Caco-2 (cell line): ENCODE data around the gene TNPO3. TPM values are rescaled to one million over a fixed set of nuclear protein-coding genes. Genes with fewer than 3 reads are reported as not detected.
"Not testable (repeated sequence)": the region's sequence is repeated elsewhere in the genome, so short reads cannot be mapped to it uniquely, and the experiment has no call there.

Experiments used
- BruUV-seq: library from RNA; stranded (reverse); fragments of 400-500 nt; replicated peaks from 2 replicates; lab custom pipeline; 2021; lab: Mats Ljungman, UMichigan
- CTCF ChIA-PET: fragments of 300-600 bp; sonication (Branson Sonifier 250); formaldehyde crosslinking; loops from one replicate; lab custom pipeline; 2022; ENCODE audit warnings: antibody characterized with exemption; lab: Charles Lee
- POLR2A ChIA-PET: fragments of 300-600 bp; sonication (Branson Sonifier 250); formaldehyde crosslinking; loops from one replicate; lab custom pipeline; 2022; ENCODE audit warnings: antibody characterized with exemption; lab: Charles Lee
- DNase-seq, 2 experiments: peaks; one replicate each; pipeline versions ENCODE4 v3.0.0 to v3.0.0-alpha.2; 2020 to 2022
- H3K27me3 ChIP-seq: replicated peaks from 2 replicates; pipeline ENCODE4 v1.6.0; 2011; ENCODE audit warnings: low read length; ENCODE audit not compliant: control insufficient read depth, insufficient read depth
- H3K36me3 ChIP-seq: 2 replicates; pipeline ENCODE4 v1.5.1; 2011; ENCODE audit warnings: low read length; ENCODE audit not compliant: control insufficient read depth, insufficient read depth
- H3K4me1 ChIP-seq: fragments of 250-450 bp; sonication (Bioruptor Pico); 2 replicates; pipeline ENCODE4 v1.5.1; 2020; ENCODE audit warnings: mild to moderate bottlenecking
- H3K4me3 ChIP-seq: 2 replicates; pipeline ENCODE4 v1.5.1; 2011; ENCODE audit warnings: low read depth, mild to moderate bottlenecking, control low read depth, low read length
- H3K9me3 ChIP-seq: fragments of 250-450 bp; sonication (Bioruptor Pico); 2 replicates; pipeline ENCODE4 v1.5.1; 2020; ENCODE audit warnings: mild to moderate bottlenecking, moderate library complexity
- H3K27ac Mint-ChIP-seq: one replicate; pipeline ENCODE4 v1.8.0; 2022; ENCODE audit warnings: mixed read lengths; ENCODE audit not compliant: unreplicated experiment
- H3K27me3 Mint-ChIP-seq: one replicate; pipeline ENCODE4 v1.8.0; 2022; ENCODE audit warnings: mixed read lengths; ENCODE audit not compliant: insufficient read depth, unreplicated experiment
- H3K36me3 Mint-ChIP-seq: one replicate; pipeline ENCODE4 v1.8.0; 2022; ENCODE audit warnings: mild to moderate bottlenecking, mixed read lengths; ENCODE audit not compliant: insufficient read depth, unreplicated experiment
- H3K4me1 Mint-ChIP-seq: one replicate; pipeline ENCODE4 v1.8.0; 2022; ENCODE audit warnings: low read depth, mixed read lengths; ENCODE audit not compliant: unreplicated experiment
- H3K4me3 Mint-ChIP-seq: one replicate; pipeline ENCODE4 v1.8.0; 2022; ENCODE audit warnings: mild to moderate bottlenecking, moderate library complexity, mixed read lengths; ENCODE audit not compliant: unreplicated experiment
- H3K9me3 Mint-ChIP-seq: one replicate; pipeline ENCODE4 v1.8.0; 2022; ENCODE audit warnings: mixed read lengths; ENCODE audit not compliant: unreplicated experiment
- intact Hi-C: fragments of 100-400 bp; cut with micrococcal nuclease; formaldehyde crosslinking; loops from one replicate; pipeline ENCODE4 v1.10.0; 2022; ENCODE audit not compliant: unreplicated experiment
- total RNA-seq: library from RNA; stranded (reverse); gene quantifications from 2 replicates; pipeline ENCODE4 v1.2.3, GENCODE V29; 2022
- TF ChIP-seq, protein P1 (sequence below), 2 experiments: fragments of 200-600 bp in 1 of 2; IDR thresholded peaks; 1 replicate in 1 of 2; 2 replicates in 1 of 2; pipeline versions ENCODE4 v1.5.1 to v1.8.0; 2011 to 2022; ENCODE audit warnings: antibody characterized with exemption in 1 of 2, control low read depth in 1 of 2, inconsistent platforms in 1 of 2, low read depth in 1 of 2, low read length in 1 of 2, mild to moderate bottlenecking in 1 of 2, moderate library complexity in 1 of 2; ENCODE audit not compliant: insufficient read depth in 1 of 2, severe bottlenecking in 1 of 2, unreplicated experiment in 1 of 2

The TNPO3 gene
- total RNA-seq, 1 experiment from 2014 or later = 59.8 TPM

DNA sequence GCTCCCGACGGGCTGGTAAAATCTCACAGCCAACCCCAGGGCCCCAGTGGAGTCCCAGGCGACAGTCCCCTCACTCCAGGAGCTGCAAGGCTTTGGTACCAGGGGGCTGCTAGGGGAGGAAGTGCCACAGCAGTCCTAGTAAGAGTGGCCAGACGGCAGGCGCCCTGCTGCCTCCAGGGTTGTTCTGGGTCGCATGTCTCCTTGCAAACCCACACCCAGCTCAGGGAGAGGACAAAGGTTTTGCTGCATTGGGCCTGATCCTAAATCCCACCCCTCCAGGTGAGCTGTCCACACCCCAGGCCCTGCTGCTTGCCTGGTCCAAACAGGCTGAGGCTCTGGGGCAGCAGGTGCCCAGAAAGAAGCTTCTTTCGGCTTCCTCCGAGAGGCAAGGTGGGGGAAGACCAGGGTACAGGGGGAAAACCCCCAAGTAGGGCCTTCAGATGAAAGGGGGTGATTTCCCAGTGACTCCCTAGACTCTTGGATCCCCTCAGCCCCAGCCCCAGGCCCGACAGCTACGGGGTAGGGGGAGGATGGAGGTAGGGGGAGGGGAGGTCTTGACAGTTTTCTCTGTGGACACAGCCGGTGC, 140.3 kb downstream of the TNPO3 start:
- ChIA-PET POLR2A (no interaction called here), CTCF (interaction anchor here (0.6 kb wide), 1 partner anchor 43 kb away, joined by 7 read pairs; no protein-coding TSS in a partner anchor)
- Histone ChIP-seq H3K27me3 (no peaks in the 10 kb centered on the region; the same call in 1 of the 2 replicates), H3K4me3 (no peak overlapping the region), H3K9me3 (no peaks in the 10 kb centered on the region), H3K4me1 (no peaks in the 10 kb centered on the region), H3K36me3 (no peaks in the 10 kb centered on the region)
- no peak overlapping the region for H3K4me3 Mint-ChIP-seq
- H3K27me3 Mint-ChIP-seq = peaks cover 4% of the 10 kb centered on the region
- intact Hi-C loops = no loop called here
- TF ChIP-seq, protein P1, sequence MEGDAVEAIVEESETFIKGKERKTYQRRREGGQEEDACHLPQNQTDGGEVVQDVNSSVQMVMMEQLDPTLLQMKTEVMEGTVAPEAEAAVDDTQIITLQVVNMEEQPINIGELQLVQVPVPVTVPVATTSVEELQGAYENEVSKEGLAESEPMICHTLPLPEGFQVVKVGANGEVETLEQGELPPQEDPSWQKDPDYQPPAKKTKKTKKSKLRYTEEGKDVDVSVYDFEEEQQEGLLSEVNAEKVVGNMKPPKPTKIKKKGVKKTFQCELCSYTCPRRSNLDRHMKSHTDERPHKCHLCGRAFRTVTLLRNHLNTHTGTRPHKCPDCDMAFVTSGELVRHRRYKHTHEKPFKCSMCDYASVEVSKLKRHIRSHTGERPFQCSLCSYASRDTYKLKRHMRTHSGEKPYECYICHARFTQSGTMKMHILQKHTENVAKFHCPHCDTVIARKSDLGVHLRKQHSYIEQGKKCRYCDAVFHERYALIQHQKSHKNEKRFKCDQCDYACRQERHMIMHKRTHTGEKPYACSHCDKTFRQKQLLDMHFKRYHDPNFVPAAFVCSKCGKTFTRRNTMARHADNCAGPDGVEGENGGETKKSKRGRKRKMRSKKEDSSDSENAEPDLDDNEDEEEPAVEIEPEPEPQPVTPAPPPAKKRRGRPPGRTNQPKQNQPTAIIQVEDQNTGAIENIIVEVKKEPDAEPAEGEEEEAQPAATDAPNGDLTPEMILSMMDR (IDR thresholded peaks at IDR 0.05; ENCODE audit: insufficient read depth in 1 of 2, low read depth in 1 of 2, low read length in 1 of 2, severe bottlenecking in 1 of 2, unreplicated experiment in 1 of 2) = no peak
- peak in 1 of 2 experiments; percentile 28 for DNase-seq
- BruUV-seq = no TSS peak
- H3K27ac Mint-ChIP-seq = no peak overlapping the region
- H3K9me3 Mint-ChIP-seq = no peaks in the 10 kb centered on the region
- peaks cover 6% of the 10 kb centered on the region for H3K4me1 Mint-ChIP-seq
- H3K36me3 Mint-ChIP-seq = no peaks in the 10 kb centered on the region

DNA sequence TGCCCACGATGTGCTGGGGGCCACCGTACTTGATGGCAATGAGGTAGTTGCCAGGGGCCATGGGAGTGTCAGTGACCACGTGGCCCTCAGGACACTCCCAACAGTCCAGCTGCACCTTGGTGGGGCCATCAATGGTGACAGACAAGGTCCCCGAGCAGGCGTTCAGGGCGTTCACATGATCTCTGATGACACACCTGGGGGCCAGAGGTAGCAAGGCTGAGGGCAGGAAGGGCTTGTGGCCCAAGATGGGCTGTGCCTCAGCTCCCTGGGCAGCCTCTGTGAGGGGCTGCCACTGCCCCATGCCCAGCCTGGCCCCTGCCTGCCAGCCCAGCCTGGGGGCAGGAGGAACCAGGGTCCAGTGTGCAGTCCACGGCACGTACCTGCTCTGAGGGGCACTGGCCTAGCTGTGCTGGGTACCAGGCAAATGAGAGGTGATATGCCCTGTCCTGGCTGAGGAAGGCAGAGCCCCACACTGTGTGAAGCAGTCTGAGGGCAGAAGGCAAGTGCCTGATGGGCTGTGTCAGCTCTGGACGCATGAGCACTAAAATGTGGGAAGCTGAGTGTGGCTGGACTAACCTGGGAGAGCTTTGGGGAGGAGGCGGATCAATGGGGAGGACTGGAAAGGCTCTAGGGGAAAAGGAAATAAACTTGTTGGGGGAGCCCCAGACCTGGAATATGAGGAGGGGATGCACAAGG, 140.9 kb downstream of the TNPO3 start:
- Mint-ChIP-seq H3K27ac (no peak overlapping the region), H3K36me3 (no peaks in the 10 kb centered on the region), H3K27me3 (peaks cover 1% of the 10 kb centered on the region), H3K4me1 (peaks cover 6% of the 10 kb centered on the region), H3K4me3 (no peak overlapping the region), H3K9me3 (no peaks in the 10 kb centered on the region)
- no peaks in the 10 kb centered on the region for H3K4me1 ChIP-seq
- ChIA-PET CTCF (interaction anchor here (0.6 kb wide), 1 partner anchor 44 kb away, joined by 7 read pairs; no protein-coding TSS in a partner anchor), POLR2A (no interaction called here)
- no peak overlapping the region for H3K4me3 ChIP-seq
- intact Hi-C loops = no loop called here
- no peaks in the 10 kb centered on the region for H3K36me3 ChIP-seq
- peak in 1 of 2 experiments; percentile 32 for DNase-seq
- TF ChIP-seq, protein P1 (IDR thresholded peaks at IDR 0.05; ENCODE audit: insufficient read depth in 1 of 2, low read depth in 1 of 2, low read length in 1 of 2, severe bottlenecking in 1 of 2, unreplicated experiment in 1 of 2) = no peak
- H3K9me3 ChIP-seq = no peaks in the 10 kb centered on the region
- no TSS peak for BruUV-seq
- no peaks in the 10 kb centered on the region for H3K27me3 ChIP-seq

DNA sequence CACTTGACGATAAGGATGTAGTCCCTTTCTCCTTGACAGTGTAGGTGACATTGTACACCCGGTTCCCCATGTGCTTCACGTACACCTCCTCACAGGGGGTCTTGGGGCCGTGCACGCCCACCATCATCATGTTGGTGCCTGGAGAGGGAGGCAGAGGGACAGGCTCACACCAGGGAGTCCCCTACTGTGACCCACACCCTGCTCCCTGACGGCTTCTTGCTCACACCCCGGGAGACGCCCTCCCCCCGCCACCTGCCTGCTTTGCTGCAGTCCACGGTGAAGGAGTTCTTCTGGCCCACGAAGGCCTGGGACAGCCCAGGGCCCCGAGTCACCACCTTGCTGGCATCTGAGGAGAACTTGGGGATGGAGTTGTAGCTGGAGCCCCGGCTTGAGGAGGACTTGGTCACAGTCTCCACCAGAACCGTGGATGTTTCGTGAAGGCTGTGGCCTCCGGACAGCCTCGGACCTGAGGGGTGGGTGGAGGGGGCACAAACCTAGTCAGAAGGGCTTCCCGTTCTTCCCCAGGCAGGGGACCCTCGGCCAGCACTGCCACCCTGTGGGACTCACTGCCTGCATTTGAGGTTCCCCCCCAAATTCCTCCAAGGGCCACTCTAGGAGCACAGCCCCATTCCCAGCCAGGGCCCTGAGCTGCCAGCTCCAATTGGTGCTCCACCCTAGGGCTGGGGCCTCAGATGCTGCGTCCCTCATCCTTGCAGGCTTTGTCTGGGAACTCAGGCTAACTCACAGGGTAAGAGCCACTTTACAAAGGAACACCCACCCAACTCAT, 142.0 kb downstream of the TNPO3 start:
- not testable (repeated sequence) for H3K27me3 ChIP-seq

More for the DNA sequence above, 142.0 kb downstream of the TNPO3 start:
- intact Hi-C loops, H3K27me3 Mint-ChIP-seq, H3K36me3 ChIP-seq, H3K4me3 Mint-ChIP-seq, H3K27ac Mint-ChIP-seq, H3K4me1 Mint-ChIP-seq, H3K9me3 ChIP-seq, H3K4me1 ChIP-seq, CTCF ChIA-PET, H3K9me3 Mint-ChIP-seq, POLR2A ChIA-PET, BruUV-seq, H3K36me3 Mint-ChIP-seq, H3K4me3 ChIP-seq: not testable (repeated sequence)
- peak in 1 of 2 experiments; percentile 16 for DNase-seq
